ENCODE results near the gene KCNK18. TPM values are rescaled to one million over a fixed set of nuclear protein-coding genes. Genes with fewer than 3 reads are reported as not detected.

KCNK18 gene
- total RNA-seq: not detected
- not detected for polyA plus RNA-seq (2013, experiment 1 of 2)
- not detected for polyA plus RNA-seq (2013, experiment 2 of 2)
- long read RNA-seq, experiment 1: 0 reads
- long read RNA-seq, experiment 2: 0 reads
- long read RNA-seq, experiment 3: 0 reads
- long read RNA-seq, experiment 4: 0 reads

- H3K9me3 Mint-ChIP-seq: no peaks in the 10 kb centered on the region
- WGBS, 2 experiments (ENCODE audit: insufficient coverage in 1 of 2, insufficient read length in 1 of 2): 93% methylated on average over 12 of the region's 12 CpGs; no CpG with 5 or more reads in 1 of the 2 experiments
- Histone ChIP-seq H3K9me3 (ENCODE audit: control insufficient read depth, low read length) (no peaks in the 10 kb centered on the region), H3K4me1 (ENCODE audit: control insufficient read depth, insufficient read depth, low read length) (peaks cover 5% of the 10 kb centered on the region), H3K27me3 (ENCODE audit: control insufficient read depth, insufficient read depth, low read length, poor library complexity, severe bottlenecking) (no peaks in the 10 kb centered on the region), H3K36me3 (ENCODE audit: control insufficient read depth, insufficient read depth, low read length) (no peaks in the 10 kb centered on the region), H3K27ac (ENCODE audit: low read depth, low read length) (no peak within 1 kb of the TSS), H3K4me3 (ENCODE audit: low read length) (no peak within 1 kb of the TSS), H3K9ac (ENCODE audit: extremely low read depth, low read length, poor library complexity, severe bottlenecking) (no peak within 1 kb of the TSS)
- peaks cover 3% of the 10 kb centered on the region for H3K27me3 Mint-ChIP-seq (ENCODE audit: insufficient read depth)
- no peaks in the 10 kb centered on the region for H3K36me3 Mint-ChIP-seq (ENCODE audit: low read depth)
- H3K4me1 Mint-ChIP-seq: peaks cover 10% of the 10 kb centered on the region
- no peak within 1 kb of the TSS for H3K4me3 Mint-ChIP-seq
- DNase-seq: no peak
- TF ChIP-seq, protein P1, sequence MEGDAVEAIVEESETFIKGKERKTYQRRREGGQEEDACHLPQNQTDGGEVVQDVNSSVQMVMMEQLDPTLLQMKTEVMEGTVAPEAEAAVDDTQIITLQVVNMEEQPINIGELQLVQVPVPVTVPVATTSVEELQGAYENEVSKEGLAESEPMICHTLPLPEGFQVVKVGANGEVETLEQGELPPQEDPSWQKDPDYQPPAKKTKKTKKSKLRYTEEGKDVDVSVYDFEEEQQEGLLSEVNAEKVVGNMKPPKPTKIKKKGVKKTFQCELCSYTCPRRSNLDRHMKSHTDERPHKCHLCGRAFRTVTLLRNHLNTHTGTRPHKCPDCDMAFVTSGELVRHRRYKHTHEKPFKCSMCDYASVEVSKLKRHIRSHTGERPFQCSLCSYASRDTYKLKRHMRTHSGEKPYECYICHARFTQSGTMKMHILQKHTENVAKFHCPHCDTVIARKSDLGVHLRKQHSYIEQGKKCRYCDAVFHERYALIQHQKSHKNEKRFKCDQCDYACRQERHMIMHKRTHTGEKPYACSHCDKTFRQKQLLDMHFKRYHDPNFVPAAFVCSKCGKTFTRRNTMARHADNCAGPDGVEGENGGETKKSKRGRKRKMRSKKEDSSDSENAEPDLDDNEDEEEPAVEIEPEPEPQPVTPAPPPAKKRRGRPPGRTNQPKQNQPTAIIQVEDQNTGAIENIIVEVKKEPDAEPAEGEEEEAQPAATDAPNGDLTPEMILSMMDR (conservative IDR thresholded peaks at IDR 0.05): no peak
- H3K27ac Mint-ChIP-seq: no peak within 1 kb of the TSS
Observed at GRCh38 chr10:117197189-117197588, at the start of gene KCNK18. KCNK18 (plus strand) TSS chr10:117197489; CDS start chr10:117197489, 0 bp downstream.

DNA sequence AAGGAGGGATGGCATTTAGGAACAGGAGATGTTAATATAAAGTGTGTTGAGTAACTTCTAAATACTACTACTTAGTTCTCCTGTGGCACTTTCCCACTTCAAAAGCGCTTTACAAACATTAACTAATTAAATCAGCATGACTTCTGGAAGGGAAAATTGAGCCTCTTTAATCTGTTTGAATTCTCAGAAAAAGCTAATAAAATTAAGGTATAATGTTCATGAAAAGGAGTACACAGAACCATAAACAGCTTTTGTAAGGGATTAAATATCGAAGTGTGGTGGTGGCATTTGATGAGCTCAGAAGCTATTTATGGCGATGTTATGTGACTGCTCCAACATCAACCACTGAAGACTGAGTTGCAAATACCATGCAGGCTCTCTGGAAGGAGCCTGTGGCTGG lies 49.0 kb upstream of the KCNK18 start:
- H3K4me1 ChIP-seq (ENCODE audit: control insufficient read depth, insufficient read depth, low read length): no peaks in the 10 kb centered on the region
- Mint-ChIP-seq H3K27me3 (ENCODE audit: insufficient read depth) (peaks cover 99% of the 10 kb centered on the region), H3K4me3 (no peak overlapping the region), H3K9me3 (peaks cover 27% of the 10 kb centered on the region), H3K27ac (no peak overlapping the region), H3K4me1 (peaks cover 4% of the 10 kb centered on the region), H3K36me3 (ENCODE audit: low read depth) (peaks cover 2% of the 10 kb centered on the region)
- peaks cover 18% of the 10 kb centered on the region for H3K9me3 ChIP-seq (ENCODE audit: control insufficient read depth, low read length)
- WGBS, 2 experiments (ENCODE audit: insufficient coverage in 1 of 2, insufficient read length in 1 of 2): 83 to 93% methylated on average over 2 to 3 of the region's 3 CpGs
- no peaks in the 10 kb centered on the region for H3K36me3 ChIP-seq (ENCODE audit: control insufficient read depth, insufficient read depth, low read length)
- H3K4me3 ChIP-seq (ENCODE audit: low read length): no peak overlapping the region
- TF ChIP-seq, protein P1 (conservative IDR thresholded peaks at IDR 0.05): no peak
- no peak for DNase-seq
- H3K27ac ChIP-seq (ENCODE audit: low read depth, low read length): no peak overlapping the region
- no peak overlapping the region for H3K9ac ChIP-seq (ENCODE audit: extremely low read depth, low read length, poor library complexity, severe bottlenecking)
- H3K27me3 ChIP-seq (ENCODE audit: control insufficient read depth, insufficient read depth, low read length, poor library complexity, severe bottlenecking): peaks cover 85% of the 10 kb centered on the region

GRCh38 chr10:117152668-117153067 lies 44.6 kb upstream of the KCNK18 start:
- peaks cover 18% of the 10 kb centered on the region for H3K4me1 Mint-ChIP-seq
- TF ChIP-seq, protein P1 (conservative IDR thresholded peaks at IDR 0.05): no peak
- H3K4me3 ChIP-seq (ENCODE audit: low read length): no peak overlapping the region
- 70 to 76% methylated on average over 3 of the region's 3 CpGs for whole genome bisulfite sequencing, 2 experiments (ENCODE audit: insufficient coverage in 1 of 2, insufficient read length in 1 of 2)
- DNase-seq: no peak
- peaks cover 99% of the 10 kb centered on the region for H3K27me3 Mint-ChIP-seq (ENCODE audit: insufficient read depth)
- H3K36me3 Mint-ChIP-seq (ENCODE audit: low read depth): peaks cover 2% of the 10 kb centered on the region
- peaks cover 11% of the 10 kb centered on the region for H3K9me3 Mint-ChIP-seq
- no peak overlapping the region for H3K27ac Mint-ChIP-seq
- H3K27me3 ChIP-seq (ENCODE audit: control insufficient read depth, insufficient read depth, low read length, poor library complexity, severe bottlenecking): peaks cover 84% of the 10 kb centered on the region
- H3K9ac ChIP-seq (ENCODE audit: extremely low read depth, low read length, poor library complexity, severe bottlenecking): no peak overlapping the region
- H3K9me3 ChIP-seq (ENCODE audit: control insufficient read depth, low read length): no peaks in the 10 kb centered on the region
- no peak overlapping the region for H3K27ac ChIP-seq (ENCODE audit: low read depth, low read length)
- H3K36me3 ChIP-seq (ENCODE audit: control insufficient read depth, insufficient read depth, low read length): no peaks in the 10 kb centered on the region
- H3K4me3 Mint-ChIP-seq: no peak overlapping the region
- no peaks in the 10 kb centered on the region for H3K4me1 ChIP-seq (ENCODE audit: control insufficient read depth, insufficient read depth, low read length)
